GM20000 (cell line): ENCODE data around the gene HYLS1.

ENCODE experiments used
- DNase-seq: peaks from one replicate; pipeline ENCODE4 v3.0.0; 2012; ENCODE audit warnings: low spot score
- CTCF ChIP-seq: IDR thresholded peaks from 2 replicates; pipeline ENCODE4 v1.5.1; 2012; ENCODE audit warnings: mild to moderate bottlenecking, control low read depth; ENCODE audit errors: extremely low read depth, missing control alignments

The HYLS1 gene

GRCh38 chr11:125943661-125944349 is 56.3 kb downstream of the HYLS1 start:
- no peak for DNase-seq
- TF ChIP-seq CTCF: no peak

GRCh38 chr11:125944350-125945010 is 57.0 kb downstream of the HYLS1 start:
- TF ChIP-seq CTCF: no peak

DNA sequence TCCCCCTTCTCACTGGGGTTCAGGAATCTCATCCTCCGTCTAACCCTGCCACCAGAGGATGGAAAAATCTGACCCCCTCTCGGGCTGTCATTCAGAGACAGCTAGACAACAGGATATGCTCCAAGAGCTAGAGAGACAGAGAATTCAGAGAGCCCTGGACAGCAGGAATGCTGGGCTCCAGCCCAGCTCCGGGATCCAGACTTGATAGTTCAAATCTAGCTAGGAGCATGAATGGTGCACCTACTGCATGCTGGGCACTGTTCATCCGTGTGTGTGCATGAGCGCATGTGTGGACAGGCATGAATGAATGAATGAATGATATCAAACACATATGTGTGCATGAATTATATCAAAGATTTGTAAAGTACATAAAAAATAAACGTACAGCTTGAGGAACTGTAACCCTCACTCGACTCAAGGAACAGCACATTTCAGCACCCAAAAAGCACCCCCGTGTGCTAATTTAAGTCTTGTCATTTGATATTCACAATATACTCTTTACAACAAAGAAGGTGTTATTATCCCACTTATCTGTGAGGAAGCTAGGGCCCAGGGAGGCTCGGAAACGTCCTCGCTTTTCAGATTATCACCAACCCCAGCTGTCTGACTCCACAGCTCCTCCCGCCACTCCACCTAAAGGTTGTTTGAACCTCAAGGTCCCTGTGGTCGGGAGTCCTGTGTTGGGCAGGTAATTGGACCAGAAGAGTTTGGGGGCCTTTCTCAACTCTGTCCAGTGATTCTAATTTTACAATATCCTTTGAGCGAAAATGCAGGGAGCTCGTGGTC is 57.7 kb downstream of the HYLS1 start:
- TF ChIP-seq CTCF: no peak
- DNase-seq: no peak

More at GRCh38 chr11:125944350-125945010, 57.0 kb downstream of the HYLS1 start:
- no peak for DNase-seq

- no peak for TF ChIP-seq CTCF
- DNase-seq: no peak
Observed at GRCh38 chr11:125945797-125946520, 58.5 kb downstream of the HYLS1 start, which contains the start of gene VSIG10L2. Gene VSIG10L2 (plus strand): TSS chr11:125946044. CDS start chr11:125946056, 12 bp downstream.

- DNase-seq: no peak
- no peak for TF ChIP-seq CTCF
Observed at GRCh38 chr11:125946712-125947418, 59.4 kb downstream of the HYLS1 start.

- DNase-seq: no peak
- TF ChIP-seq CTCF: no peak
Observed at GRCh38 chr11:125947419-125948277, 60.2 kb downstream of the HYLS1 start.
